Ascending aorta (tissue), 2 donors: ENCODE measurements around the gene EGFL8. TPM values are rescaled to one million over a fixed set of nuclear protein-coding genes. Genes with fewer than 3 reads are reported as not detected.
"Not testable (repeated sequence)": the region's sequence is repeated elsewhere in the genome, so short reads cannot be mapped to it uniquely, and the experiment has no call there.

Experiments used
- DNase-seq, 2 donors: peaks; one replicate each; pipeline ENCODE4 v3.0.0-alpha.2; 2019; ENCODE audit warnings: low spot score in 2 of 2
- H3K27ac ChIP-seq, 2 donors: fragments of 200-600 bp; sonication (generic); one replicate each; pipeline ENCODE4 v1.5.1; 2016 to 2017; ENCODE audit warnings: mild to moderate bottlenecking in 1 of 2
- H3K27me3 ChIP-seq: fragments of 200-600 bp; sonication (generic); one replicate; pipeline ENCODE4 v1.5.1; 2017
- H3K36me3 ChIP-seq, 2 donors: fragments of 200-600 bp; sonication (generic); one replicate each; pipeline ENCODE4 v1.5.1; 2016
- H3K4me1 ChIP-seq, 2 donors: fragments of 200-600 bp; sonication (generic); one replicate each; pipeline ENCODE4 v1.5.1; 2016 to 2017; ENCODE audit warnings: mild to moderate bottlenecking in 1 of 2
- H3K4me3 ChIP-seq, 2 donors: fragments of 200-600 bp; sonication (generic); one replicate each; pipeline ENCODE4 v1.5.1; 2016 to 2017; ENCODE audit warnings: mild to moderate bottlenecking in 1 of 2
- H3K9me3 ChIP-seq, 2 donors: fragments of 200-600 bp; sonication (generic); one replicate each; pipeline ENCODE4 v1.5.1; 2016
- intact Hi-C: fragments of 100-400 bp; cut with DNase I; formaldehyde crosslinking; loops from one replicate; pipeline ENCODE4 v1.15.1; 2023
- total RNA-seq: library from RNA; depleted of rRNA; stranded (reverse); fragments of >200 nt; gene quantifications from one replicate; pipeline ENCODE4 v1.1.0, GENCODE V29; 2016
- TF ChIP-seq, protein P1 (sequence below), 3 experiments: fragments of 200-600 bp in 2 of 3; fragments of 450-650 bp in 1 of 3; sonication (generic) in 2 of 3; IDR thresholded peaks; one replicate each; pipeline ENCODE4 v1.5.1; 2016 to 2019; ENCODE audit warnings: antibody characterized with exemption in 3 of 3, mild to moderate bottlenecking in 1 of 3, moderate library complexity in 1 of 3

EGFL8 gene
- total RNA-seq, 1 donor from 2014 or later: 9.4 TPM

DNA sequence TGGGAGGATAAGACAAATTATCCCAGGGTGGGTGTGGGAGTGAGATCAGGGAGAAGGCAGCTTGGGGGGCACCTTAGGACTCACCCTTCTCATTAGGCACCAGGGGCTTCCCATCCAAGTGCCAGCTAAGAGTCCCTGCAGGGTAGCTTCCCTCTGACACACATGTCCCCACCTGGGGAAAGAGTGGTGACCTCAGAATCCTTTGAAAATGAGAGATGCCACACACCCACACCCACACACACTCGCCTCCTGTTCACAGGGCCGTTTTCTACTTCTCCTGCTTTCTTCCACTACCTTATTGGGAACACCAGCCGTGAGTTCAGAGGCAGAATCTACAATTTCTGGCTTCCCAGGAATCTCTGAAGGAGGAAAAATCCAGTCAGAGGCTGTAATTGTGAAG is 18.6 kb downstream of the EGFL8 start:
- Histone ChIP-seq H3K9me3 (no peaks in the 10 kb centered on the region), H3K4me1 (peaks cover 3 to 15% of the 10 kb centered on the region in 2 donors), H3K27me3 (no peaks in the 10 kb centered on the region), H3K4me3 (no peak overlapping the region), H3K36me3 (peaks cover 44 to 46% of the 10 kb centered on the region in 2 donors), H3K27ac (peak overlapping the region; percentile 13 to 27)
- intact Hi-C loops: loop anchor here (10.0 kb wide), 1 partner anchor 638 kb away; the partner anchor contains the start of genes ATP6V1G2, DDX39B and NFKBIL1
- TF ChIP-seq, protein P1, sequence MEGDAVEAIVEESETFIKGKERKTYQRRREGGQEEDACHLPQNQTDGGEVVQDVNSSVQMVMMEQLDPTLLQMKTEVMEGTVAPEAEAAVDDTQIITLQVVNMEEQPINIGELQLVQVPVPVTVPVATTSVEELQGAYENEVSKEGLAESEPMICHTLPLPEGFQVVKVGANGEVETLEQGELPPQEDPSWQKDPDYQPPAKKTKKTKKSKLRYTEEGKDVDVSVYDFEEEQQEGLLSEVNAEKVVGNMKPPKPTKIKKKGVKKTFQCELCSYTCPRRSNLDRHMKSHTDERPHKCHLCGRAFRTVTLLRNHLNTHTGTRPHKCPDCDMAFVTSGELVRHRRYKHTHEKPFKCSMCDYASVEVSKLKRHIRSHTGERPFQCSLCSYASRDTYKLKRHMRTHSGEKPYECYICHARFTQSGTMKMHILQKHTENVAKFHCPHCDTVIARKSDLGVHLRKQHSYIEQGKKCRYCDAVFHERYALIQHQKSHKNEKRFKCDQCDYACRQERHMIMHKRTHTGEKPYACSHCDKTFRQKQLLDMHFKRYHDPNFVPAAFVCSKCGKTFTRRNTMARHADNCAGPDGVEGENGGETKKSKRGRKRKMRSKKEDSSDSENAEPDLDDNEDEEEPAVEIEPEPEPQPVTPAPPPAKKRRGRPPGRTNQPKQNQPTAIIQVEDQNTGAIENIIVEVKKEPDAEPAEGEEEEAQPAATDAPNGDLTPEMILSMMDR (IDR thresholded peaks at IDR 0.05): no peak
- no peak for DNase-seq

DNA sequence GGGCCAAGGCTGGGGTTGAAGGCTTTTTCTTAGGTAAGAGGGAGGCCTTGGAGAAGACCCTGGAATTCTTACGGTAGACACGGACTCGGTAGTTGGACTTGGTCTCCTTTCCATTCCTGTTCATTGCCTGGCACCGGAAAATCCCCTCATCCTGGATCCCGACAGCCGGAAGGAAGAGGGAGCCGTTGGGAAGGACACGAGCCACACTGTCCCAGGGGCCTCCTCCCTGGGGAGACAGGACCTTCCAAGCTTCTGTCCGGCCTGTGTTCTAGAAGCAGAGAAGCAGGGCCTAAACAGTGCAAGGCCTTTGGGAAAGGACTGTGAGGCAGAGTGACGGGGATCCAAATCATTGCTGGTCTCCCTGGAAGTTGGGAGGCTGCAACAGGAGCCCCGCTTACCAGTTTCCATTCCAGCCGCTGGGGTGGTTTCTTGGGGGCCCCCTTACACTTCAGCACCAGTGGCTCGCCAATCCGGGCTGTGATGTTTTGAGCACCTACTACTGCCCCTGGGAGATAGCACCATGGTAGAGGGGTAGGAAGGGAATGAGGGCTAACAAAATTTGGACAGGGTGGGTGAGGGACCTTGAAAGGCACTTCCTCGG is 19.2 kb downstream of the EGFL8 start:
- H3K4me3 ChIP-seq: no peak overlapping the region
- no peak for DNase-seq
- H3K4me1 ChIP-seq: peaks cover 3 to 20% of the 10 kb centered on the region in 2 donors
- no peaks in the 10 kb centered on the region for H3K27me3 ChIP-seq
- H3K27ac ChIP-seq: peak overlapping the region; percentile 20 to 77
- H3K36me3 ChIP-seq: peaks cover 44 to 48% of the 10 kb centered on the region in 2 donors
- intact Hi-C loops: loop anchor here (10.0 kb wide), 1 partner anchor 639 kb away; the partner anchor contains the start of genes ATP6V1G2, DDX39B and NFKBIL1
- TF ChIP-seq, protein P1 (IDR thresholded peaks at IDR 0.05): no peak
- no peaks in the 10 kb centered on the region for H3K9me3 ChIP-seq

- Histone ChIP-seq H3K4me1 (peaks cover 1 to 19% of the 10 kb centered on the region in 2 donors), H3K27me3 (no peaks in the 10 kb centered on the region)
These were observed 19.8 kb downstream of the EGFL8 start, which contains the start of gene AGER for GRCh38 chr6:32184084-32184640. Gene AGER (minus strand): TSS chr6:32184253. CDS start chr6:32184222, 31 bp downstream.

GRCh38 chr6:32185681-32186131 is 21.3 kb downstream of the EGFL8 start:
- peaks cover 2 to 16% of the 10 kb centered on the region in 2 donors for H3K4me1 ChIP-seq
- H3K36me3 ChIP-seq: peaks cover 38 to 40% of the 10 kb centered on the region in 2 donors
- H3K4me3 ChIP-seq, H3K27me3 ChIP-seq, H3K9me3 ChIP-seq: not testable (repeated sequence)
- DNase-seq: peak; percentile 77 to 94
- H3K27ac ChIP-seq: peak overlapping the region; percentile 70 to 99
- intact Hi-C loops: loop anchor here (10.0 kb wide), 1 partner anchor 641 kb away; the partner anchor contains the start of genes ATP6V1G2, DDX39B and NFKBIL1

More at GRCh38 chr6:32184084-32184640, 19.8 kb downstream of the EGFL8 start, which contains the start of gene AGER:
- Histone ChIP-seq H3K27ac (peak within 1 kb of the TSS; percentile 59 to 77), H3K36me3 (peaks cover 44 to 48% of the 10 kb centered on the region in 2 donors), H3K4me3 (no peak within 1 kb of the TSS), H3K9me3 (no peaks in the 10 kb centered on the region)
- TF ChIP-seq, protein P1 (IDR thresholded peaks at IDR 0.05): no peak
- DNase-seq: no peak
- intact Hi-C loops: loop anchor here (10.0 kb wide), 1 partner anchor 639 kb away; the partner anchor contains the start of genes ATP6V1G2, DDX39B and NFKBIL1

GRCh38 chr6:32186151-32186840 is 21.9 kb downstream of the EGFL8 start:
- Histone ChIP-seq H3K27ac (peak overlapping the region; percentile 70 to 99), H3K36me3 (peaks cover 34% of the 10 kb centered on the region in 2 donors), H3K4me1 (peaks cover 5 to 22% of the 10 kb centered on the region in 2 donors)
- intact Hi-C loops: loop anchor here (10.0 kb wide), 1 partner anchor 641 kb away; the partner anchor contains the start of genes ATP6V1G2, DDX39B and NFKBIL1
- not testable (repeated sequence) for DNase-seq, H3K9me3 ChIP-seq, H3K27me3 ChIP-seq, H3K4me3 ChIP-seq

DNA sequence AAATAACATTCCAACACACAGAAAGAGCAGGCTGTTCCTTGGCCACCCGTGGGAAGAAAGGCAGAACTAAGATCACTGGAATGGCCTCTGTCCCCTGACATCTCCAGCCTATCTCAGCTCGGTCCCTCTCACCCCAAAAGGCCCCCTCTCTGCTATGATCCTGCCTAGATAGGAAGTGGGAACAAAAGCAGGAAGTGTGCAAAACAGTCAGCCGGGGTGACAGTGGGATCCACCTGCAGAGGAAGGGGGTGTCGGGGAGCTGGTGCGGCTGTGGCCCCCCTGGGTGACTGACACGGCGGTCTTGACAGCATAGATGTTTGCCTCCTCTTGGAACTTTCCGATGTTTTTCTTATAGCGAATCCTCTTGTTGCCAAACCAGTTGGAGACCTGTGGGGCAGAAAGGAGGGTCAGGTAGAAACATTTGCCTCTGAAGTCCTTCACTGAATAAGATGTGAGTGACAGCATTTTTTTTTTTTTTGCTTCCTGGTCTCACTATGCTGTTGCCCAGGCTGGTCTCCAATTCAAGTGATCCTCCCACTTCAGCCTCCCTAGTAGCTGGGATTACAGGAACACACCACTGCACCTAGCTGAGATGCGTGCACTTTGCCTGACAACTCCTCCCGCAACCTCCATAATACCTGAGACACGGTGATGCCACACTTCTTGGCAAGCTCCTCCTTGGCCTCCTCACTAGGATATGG is 22.8 kb downstream of the EGFL8 start:
- DNase-seq: no peak

GRCh38 chr6:32187725-32188380 is 23.5 kb downstream of the EGFL8 start:
- peaks cover 5 to 25% of the 10 kb centered on the region in 2 donors for H3K4me1 ChIP-seq
- H3K9me3 ChIP-seq, DNase-seq, H3K27me3 ChIP-seq: not testable (repeated sequence)
- peak overlapping the region; percentile 67 to 98 for H3K4me3 ChIP-seq
- intact Hi-C loops: loop anchor here (10.0 kb wide), 1 partner anchor 643 kb away; the partner anchor contains the start of genes ATP6V1G2, DDX39B and NFKBIL1
- H3K27ac ChIP-seq: peak overlapping the region; percentile 80 to 99
- H3K36me3 ChIP-seq: peaks cover 19 to 24% of the 10 kb centered on the region in 2 donors

More for the DNA sequence above, 22.8 kb downstream of the EGFL8 start:
- H3K4me1 ChIP-seq: peaks cover 5 to 25% of the 10 kb centered on the region in 2 donors
- H3K4me3 ChIP-seq: no peak overlapping the region
- intact Hi-C loops: loop anchor here (10.0 kb wide), 1 partner anchor 642 kb away; the partner anchor contains the start of genes ATP6V1G2, DDX39B and NFKBIL1
- no peaks in the 10 kb centered on the region for H3K27me3 ChIP-seq
- TF ChIP-seq, protein P1 (IDR thresholded peaks at IDR 0.05): no peak
- H3K9me3 ChIP-seq: no peaks in the 10 kb centered on the region
- H3K27ac ChIP-seq: peak overlapping the region; percentile 70 to 99
- peaks cover 25 to 31% of the 10 kb centered on the region in 2 donors for H3K36me3 ChIP-seq
